ENCODE measurements around the gene NPPC.
"Not testable (repeated sequence)": the region's sequence is repeated elsewhere in the genome, so short reads cannot be mapped to it uniquely, and the experiment has no call there.

NPPC gene

GRCh38 chr2:231883468-231883881 lies 42.7 kb downstream of the NPPC start (continued):
- TF ChIP-seq ISL1 (CRISPR knock-in tag; IDR thresholded peaks at IDR 0.05) (peak; percentile 98), CSDC2 (CRISPR knock-in tag; IDR thresholded peaks at IDR 0.05) (no peak)

GRCh38 chr2:231882646-231883045 lies 43.5 kb downstream of the NPPC start:
- ATAC-seq = no peak
- TF ChIP-seq ARNTL (CRISPR knock-in tag; IDR thresholded peaks at IDR 0.05; ENCODE audit: borderline replicate concordance, low read depth) (no peak), CSRNP3 (CRISPR knock-in tag; IDR thresholded peaks at IDR 0.05) (no peak), OSR1 (CRISPR knock-in tag; IDR thresholded peaks at IDR 0.05) (no peak), RARB (CRISPR knock-in tag; IDR thresholded peaks at IDR 0.05) (no peak), ISL1 (CRISPR knock-in tag; IDR thresholded peaks at IDR 0.05) (no peak), ZNF70 (CRISPR knock-in tag; IDR thresholded peaks at IDR 0.05) (no peak), ZNF565 (CRISPR knock-in tag; conservative IDR thresholded peaks at IDR 0.05; ENCODE audit: low read depth) (no peak), ZFP3 (CRISPR knock-in tag; IDR thresholded peaks at IDR 0.05) (no peak), CREB5 (CRISPR knock-in tag; IDR thresholded peaks at IDR 0.05; ENCODE audit: low read depth) (no peak), TCF4 (CRISPR knock-in tag; IDR thresholded peaks at IDR 0.05; ENCODE audit: borderline replicate concordance) (no peak), GLIS3 (CRISPR knock-in tag; IDR thresholded peaks at IDR 0.05) (no peak), CSDC2 (CRISPR knock-in tag; IDR thresholded peaks at IDR 0.05) (no peak), TSHZ2 (CRISPR knock-in tag; IDR thresholded peaks at IDR 0.05) (no peak), ZFP30 (CRISPR knock-in tag; IDR thresholded peaks at IDR 0.05) (no peak)

- ATAC-seq = not testable (repeated sequence)
These were observed 45.8 kb downstream of the NPPC start for GRCh38 chr2:231880371-231880770.

- no peak for TF ChIP-seq OSR1 (CRISPR knock-in tag; IDR thresholded peaks at IDR 0.05)
- TF ChIP-seq PATZ1 (CRISPR knock-in tag; IDR thresholded peaks at IDR 0.05; ENCODE audit: borderline replicate concordance) = no peak
- no peak for TF ChIP-seq BACH2 (CRISPR knock-in tag; IDR thresholded peaks at IDR 0.05; ENCODE audit: borderline replicate concordance)
- no peak for TF ChIP-seq CREB5 (CRISPR knock-in tag; IDR thresholded peaks at IDR 0.05; ENCODE audit: low read depth)
- no peak for TF ChIP-seq TSHZ2 (CRISPR knock-in tag; IDR thresholded peaks at IDR 0.05)
- TF ChIP-seq GLIS3 (CRISPR knock-in tag; IDR thresholded peaks at IDR 0.05) = no peak
- no peak for TF ChIP-seq ISL1 (CRISPR knock-in tag; IDR thresholded peaks at IDR 0.05)
- no peak for TF ChIP-seq ZFP30 (CRISPR knock-in tag; IDR thresholded peaks at IDR 0.05)
- no peak for TF ChIP-seq RARB (CRISPR knock-in tag; IDR thresholded peaks at IDR 0.05)
- TF ChIP-seq SNAI2 (CRISPR knock-in tag; IDR thresholded peaks at IDR 0.05) = no peak
- no peak for ATAC-seq
These were observed 47.0 kb downstream of the NPPC start for GRCh38 chr2:231879216-231879615.

Measured in SK-N-SH treated with all-trans-retinoic acid at 6 μM for 48 hours (cell line).